Duodenal mucosa (tissue), 2 donors: ENCODE measurements around the gene CPNE9.
A peak's percentile ranks its signal among the peaks of the same experiment; 100 is the strongest.

ENCODE experiments used
- H3K27ac ChIP-seq: one replicate; pipeline ENCODE4 v1.7.0; 2013; ENCODE audit warnings: low read depth, low read length
- H3K27me3 ChIP-seq, 2 donors: one replicate each; pipeline ENCODE4 v1.7.0; 2013; ENCODE audit warnings: low read length in 2 of 2, control low read depth in 1 of 2; ENCODE audit not compliant: insufficient read depth in 2 of 2, control insufficient read depth in 1 of 2
- H3K36me3 ChIP-seq, 2 donors: one replicate each; pipeline ENCODE4 v1.7.0; 2013; ENCODE audit warnings: low read length in 2 of 2, control low read depth in 1 of 2; ENCODE audit not compliant: insufficient read depth in 2 of 2, control insufficient read depth in 1 of 2
- H3K4me1 ChIP-seq, 2 donors: one replicate each; pipeline ENCODE4 v1.7.0; 2013; ENCODE audit warnings: low read length in 2 of 2, control low read depth in 1 of 2; ENCODE audit not compliant: insufficient read depth in 2 of 2, control insufficient read depth in 1 of 2
- H3K4me3 ChIP-seq, 2 donors: one replicate each; pipeline ENCODE4 v1.7.0; 2013; ENCODE audit warnings: low read length in 2 of 2, low read depth in 1 of 2
- H3K9ac ChIP-seq, 2 donors: one replicate each; pipeline ENCODE4 v1.7.0; 2013; ENCODE audit warnings: low read length in 2 of 2, low read depth in 1 of 2
- H3K9me3 ChIP-seq, 2 donors: one replicate each; pipeline ENCODE4 v1.7.0; 2013; ENCODE audit warnings: low read length in 2 of 2, control low read depth in 1 of 2; ENCODE audit not compliant: control insufficient read depth in 1 of 2

Gene CPNE9

DNA sequence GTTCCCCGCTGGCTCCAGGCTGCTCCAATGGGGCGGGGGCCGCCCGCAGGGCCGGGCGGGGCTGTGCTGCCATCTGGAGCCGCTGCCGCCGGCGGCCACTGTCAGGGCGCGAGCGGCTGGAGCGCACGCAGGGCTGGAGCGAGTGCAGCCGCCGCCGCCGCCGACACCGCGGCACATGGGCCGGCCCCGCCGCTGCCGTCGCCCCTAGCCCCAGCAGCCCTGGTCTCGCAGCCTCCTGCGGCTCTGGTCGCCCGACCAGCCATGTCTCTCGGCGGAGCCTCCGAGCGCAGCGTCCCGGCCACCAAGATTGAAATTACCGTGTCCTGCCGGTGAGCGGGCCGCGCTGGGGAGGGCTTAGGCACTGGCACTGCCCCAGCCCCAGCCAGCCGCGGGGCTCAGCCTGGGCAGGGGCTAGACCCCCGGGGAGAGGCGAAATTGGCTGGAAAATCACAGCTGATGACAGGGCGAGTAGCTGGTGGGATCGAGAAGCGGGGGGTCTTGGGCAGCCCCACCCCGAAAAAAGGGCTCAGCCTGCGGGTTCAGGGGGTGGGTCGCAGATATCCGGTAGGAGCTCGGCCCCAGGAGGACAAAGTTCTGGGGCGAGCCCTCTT is at the start of gene CPNE9:
Gene CPNE9 (plus strand): TSS at position 98 of the 611 bp plus-strand sequence. CDS start 164 bp downstream, at position 262.
- Histone ChIP-seq H3K4me1 (peaks cover 0 to 10% of the 10 kb centered on the region in 2 donors), H3K27ac (no peak within 1 kb of the TSS), H3K36me3 (peaks cover 5 to 16% of the 10 kb centered on the region in 2 donors), H3K9me3 (no peaks in the 10 kb centered on the region), H3K9ac (no peak within 1 kb of the TSS), H3K4me3 (peak within 1 kb of the TSS; percentile 57 to 61), H3K27me3 (no peaks in the 10 kb centered on the region)

- Histone ChIP-seq H3K4me3 (no peak overlapping the region), H3K27ac (no peak overlapping the region), H3K27me3 (no peaks in the 10 kb centered on the region), H3K9me3 (no peaks in the 10 kb centered on the region), H3K36me3 (peaks cover 53 to 81% of the 10 kb centered on the region in 2 donors), H3K9ac (no peak overlapping the region), H3K4me1 (no peaks in the 10 kb centered on the region)
Measured at GRCh38 chr3:9659849-9660248, 43.8 kb upstream of the CPNE9 start.

- Histone ChIP-seq H3K4me1 (no peaks in the 10 kb centered on the region), H3K36me3 (peaks cover 50 to 79% of the 10 kb centered on the region in 2 donors), H3K27me3 (no peaks in the 10 kb centered on the region), H3K9ac (no peak overlapping the region), H3K27ac (no peak overlapping the region), H3K9me3 (no peaks in the 10 kb centered on the region), H3K4me3 (no peak overlapping the region)
Measured at GRCh38 chr3:9660972-9661371, 42.7 kb upstream of the CPNE9 start.

- H3K27ac ChIP-seq: no peak overlapping the region
- no peaks in the 10 kb centered on the region for H3K9me3 ChIP-seq
- H3K4me1 ChIP-seq: no peaks in the 10 kb centered on the region
- peaks cover 52 to 77% of the 10 kb centered on the region in 2 donors for H3K36me3 ChIP-seq
- no peaks in the 10 kb centered on the region for H3K27me3 ChIP-seq
- no peak overlapping the region for H3K4me3 ChIP-seq
- no peak overlapping the region for H3K9ac ChIP-seq
Measured at GRCh38 chr3:9664119-9664751, 39.4 kb upstream of the CPNE9 start.

DNA sequence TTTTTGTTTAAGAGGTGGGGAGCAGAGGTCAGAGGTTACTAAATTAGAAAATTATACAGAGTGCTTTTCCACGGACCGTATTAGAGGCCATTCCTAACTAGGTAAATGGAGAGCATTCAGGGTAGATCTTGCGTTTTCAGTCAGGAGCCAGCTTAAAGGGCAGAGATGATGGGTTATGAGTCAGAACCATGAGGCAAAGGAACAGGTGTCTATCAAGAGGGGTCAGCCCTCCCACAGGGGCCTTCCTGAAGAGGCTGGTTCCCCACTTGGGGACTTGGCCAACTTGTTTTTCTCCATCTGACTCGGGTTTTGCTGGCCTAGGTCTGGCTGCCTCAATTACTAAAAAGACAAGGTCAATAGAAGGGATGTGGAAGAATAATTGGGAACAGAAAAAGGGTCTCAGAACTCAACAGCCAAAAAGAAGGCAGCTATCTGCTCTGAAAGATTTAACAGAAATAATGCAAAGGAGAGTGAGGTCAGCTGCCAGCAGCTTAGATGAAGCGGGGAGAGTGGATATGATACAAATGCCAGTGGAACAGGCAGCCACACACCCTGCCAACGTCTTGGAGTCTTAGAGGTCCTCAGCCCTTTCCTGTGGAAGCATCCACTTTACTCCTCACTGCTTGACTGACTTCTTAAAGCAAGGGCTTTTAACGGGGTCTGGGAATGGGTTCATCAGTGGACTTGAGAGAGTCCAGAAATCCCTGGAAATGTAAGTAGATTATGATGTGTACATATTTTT is 36.8 kb upstream of the CPNE9 start:
- Histone ChIP-seq H3K9me3 (no peaks in the 10 kb centered on the region), H3K27me3 (no peaks in the 10 kb centered on the region), H3K4me3 (no peak overlapping the region), H3K9ac (no peak overlapping the region), H3K36me3 (peaks cover 59 to 83% of the 10 kb centered on the region in 2 donors), H3K4me1 (no peaks in the 10 kb centered on the region), H3K27ac (no peak overlapping the region)

GRCh38 chr3:9669277-9669676 is 34.4 kb upstream of the CPNE9 start:
- no peak overlapping the region for H3K27ac ChIP-seq
- H3K4me3 ChIP-seq: no peak overlapping the region
- H3K9ac ChIP-seq: no peak overlapping the region
- no peaks in the 10 kb centered on the region for H3K4me1 ChIP-seq
- no peaks in the 10 kb centered on the region for H3K27me3 ChIP-seq
- H3K36me3 ChIP-seq: peaks cover 63 to 88% of the 10 kb centered on the region in 2 donors
- no peaks in the 10 kb centered on the region for H3K9me3 ChIP-seq

GRCh38 chr3:9669720-9670432 is 33.8 kb upstream of the CPNE9 start:
- H3K4me3 ChIP-seq: no peak overlapping the region
- no peaks in the 10 kb centered on the region for H3K4me1 ChIP-seq
- H3K27ac ChIP-seq: no peak overlapping the region
- H3K9me3 ChIP-seq: no peaks in the 10 kb centered on the region
- H3K27me3 ChIP-seq: no peaks in the 10 kb centered on the region
- H3K9ac ChIP-seq: no peak overlapping the region
- peaks cover 63 to 86% of the 10 kb centered on the region in 2 donors for H3K36me3 ChIP-seq

DNA sequence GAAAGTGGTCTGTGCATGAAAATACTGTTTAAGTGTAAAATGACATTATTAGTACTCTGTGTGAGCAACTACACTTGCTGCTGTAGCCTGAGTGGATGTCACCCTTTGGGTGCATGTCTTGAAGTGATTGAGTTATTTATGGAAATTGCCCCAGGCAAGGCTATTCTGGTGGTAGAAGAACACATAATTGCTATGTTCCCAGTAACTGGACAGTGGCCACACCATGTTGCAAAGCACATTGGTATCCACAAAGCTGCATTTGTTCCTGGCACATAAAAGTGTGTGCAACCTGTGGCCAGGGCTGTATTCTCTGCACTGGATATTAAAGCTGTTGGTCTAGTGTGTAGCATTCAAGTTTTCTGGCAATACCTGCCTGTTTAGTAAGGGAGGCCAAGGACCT is 30.6 kb upstream of the CPNE9 start:
- H3K4me1 ChIP-seq: no peaks in the 10 kb centered on the region
- peaks cover 69 to 91% of the 10 kb centered on the region in 2 donors for H3K36me3 ChIP-seq
- no peak overlapping the region for H3K27ac ChIP-seq
- no peaks in the 10 kb centered on the region for H3K27me3 ChIP-seq
- no peak overlapping the region for H3K4me3 ChIP-seq
- H3K9me3 ChIP-seq: no peaks in the 10 kb centered on the region
- H3K9ac ChIP-seq: no peak overlapping the region

GRCh38 chr3:9673752-9674151 is 29.9 kb upstream of the CPNE9 start:
- peaks cover 70 to 92% of the 10 kb centered on the region in 2 donors for H3K36me3 ChIP-seq
- no peak overlapping the region for H3K4me3 ChIP-seq
- H3K27ac ChIP-seq: no peak overlapping the region

More at GRCh38 chr3:9673752-9674151, 29.9 kb upstream of the CPNE9 start:
- no peak overlapping the region for H3K9ac ChIP-seq
- no peaks in the 10 kb centered on the region for H3K9me3 ChIP-seq
- no peaks in the 10 kb centered on the region for H3K27me3 ChIP-seq
- no peaks in the 10 kb centered on the region for H3K4me1 ChIP-seq
